Left lung (tissue), 10 donors: ENCODE results near the gene TRAPPC10. TPM values are rescaled to one million over a fixed set of nuclear protein-coding genes. Genes with fewer than 3 reads are reported as not detected.

ENCODE experiments used
- ATAC-seq: fragments of 200-7000 bp; cut with Tn5 transposase; one replicate; pipeline ENCODE4 v1.9.1; 2020; ENCODE audit warnings: moderate library complexity
- DNase-seq, 4 donors: peaks; one replicate each; pipeline ENCODE4 v3.0.0-alpha.2; 2013 to 2020
- H3K27ac ChIP-seq, 2 donors: fragments of 200-600 bp; sonication (generic) in 1 of 2; one replicate each; pipeline versions ENCODE4 v1.5.0 to v1.8.0; 2020 to 2021
- H3K27me3 ChIP-seq, 2 donors: fragments of 200-600 bp; sonication (generic) in 1 of 2; one replicate each; pipeline versions ENCODE4 v1.5.0 to v1.8.0; 2020 to 2021
- H3K36me3 ChIP-seq, 2 donors: fragments of 200-600 bp; sonication (generic) in 1 of 2; one replicate each; pipeline versions ENCODE4 v1.5.0 to v1.8.0; 2020 to 2021
- H3K4me1 ChIP-seq, 2 donors: fragments of 200-600 bp; one replicate each; pipeline ENCODE4 v1.8.0; 2021
- H3K4me3 ChIP-seq, 2 donors: fragments of 200-600 bp; sonication (generic) in 1 of 2; one replicate each; pipeline versions ENCODE4 v1.5.0 to v1.8.0; 2020 to 2021; ENCODE audit warnings: mild to moderate bottlenecking in 1 of 2
- H3K9me3 ChIP-seq, 2 donors: fragments of 200-600 bp; sonication (generic) in 1 of 2; one replicate each; pipeline versions ENCODE4 v1.5.0 to v1.8.0; 2020 to 2021
- intact Hi-C, 2 donors: fragments of 100-400 bp; cut with DNase I; formaldehyde crosslinking; loops; one replicate each; pipeline versions ENCODE4 v1.11.2 to v1.14.2; 2022
- polyA plus RNA-seq, 6 donors: library from polyadenylated mRNA; unstranded; fragments of 120-200 nt; gene quantifications; one replicate each; pipeline ENCODE4 v1.2.1, GENCODE V29; 2013; ENCODE audit not compliant: insufficient read length in 6 of 6
- total RNA-seq, 2 donors: library from RNA; stranded (reverse); fragmentation: NEBNext Ultra II Directional; extraction: Animal tissue kit (Norgen Biotek cat#: 25700); gene quantifications; one replicate each; pipeline ENCODE4 v1.2.1, GENCODE V29; 2021
- TF ChIP-seq, protein P1 (sequence below), 2 donors: fragments of 200-600 bp; sonication (generic) in 1 of 2; IDR thresholded peaks; one replicate each; pipeline versions ENCODE4 v1.5.0 to v1.8.0; 2021; ENCODE audit warnings: antibody characterized with exemption in 2 of 2
- donor health status: DM: no; HTN: yes; CAD: no.
- donor health status: DM: no; HTN: no; CAD: no.

Gene TRAPPC10
- total and polyA plus RNA-seq, 8 donors: 26.6 to 43.5 (median 29.1) TPM

DNA sequence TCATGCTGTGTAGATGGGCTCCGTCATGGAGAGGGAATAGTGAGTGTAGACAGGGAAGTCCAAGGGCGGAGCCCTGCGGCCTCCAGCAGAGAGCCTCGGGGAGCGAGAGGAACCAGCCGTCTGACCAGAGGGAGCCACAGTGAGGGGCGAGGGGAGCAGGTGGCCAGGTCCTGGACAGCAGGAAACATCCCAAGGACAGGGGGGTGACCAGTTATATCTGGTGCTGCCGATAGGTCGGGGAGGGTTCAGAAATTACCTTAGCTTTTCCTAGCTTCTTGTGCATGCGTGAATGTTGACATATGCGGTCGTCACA is 46.5 kb downstream of the TRAPPC10 start:
- Histone ChIP-seq H3K4me3 (no peak overlapping the region), H3K4me1 (no peaks in the 10 kb centered on the region), H3K9me3 (no peaks in the 10 kb centered on the region), H3K36me3 (peaks cover 0 to 91% of the 10 kb centered on the region in 2 donors), H3K27ac (no peak overlapping the region), H3K27me3 (no peaks in the 10 kb centered on the region)
- ATAC-seq: no peak
- intact Hi-C loops: loop anchor here in 1 of 2 donors (5.0 kb wide), 1 partner anchor 36 kb away; no protein-coding TSS in a partner anchor
- TF ChIP-seq, protein P1, sequence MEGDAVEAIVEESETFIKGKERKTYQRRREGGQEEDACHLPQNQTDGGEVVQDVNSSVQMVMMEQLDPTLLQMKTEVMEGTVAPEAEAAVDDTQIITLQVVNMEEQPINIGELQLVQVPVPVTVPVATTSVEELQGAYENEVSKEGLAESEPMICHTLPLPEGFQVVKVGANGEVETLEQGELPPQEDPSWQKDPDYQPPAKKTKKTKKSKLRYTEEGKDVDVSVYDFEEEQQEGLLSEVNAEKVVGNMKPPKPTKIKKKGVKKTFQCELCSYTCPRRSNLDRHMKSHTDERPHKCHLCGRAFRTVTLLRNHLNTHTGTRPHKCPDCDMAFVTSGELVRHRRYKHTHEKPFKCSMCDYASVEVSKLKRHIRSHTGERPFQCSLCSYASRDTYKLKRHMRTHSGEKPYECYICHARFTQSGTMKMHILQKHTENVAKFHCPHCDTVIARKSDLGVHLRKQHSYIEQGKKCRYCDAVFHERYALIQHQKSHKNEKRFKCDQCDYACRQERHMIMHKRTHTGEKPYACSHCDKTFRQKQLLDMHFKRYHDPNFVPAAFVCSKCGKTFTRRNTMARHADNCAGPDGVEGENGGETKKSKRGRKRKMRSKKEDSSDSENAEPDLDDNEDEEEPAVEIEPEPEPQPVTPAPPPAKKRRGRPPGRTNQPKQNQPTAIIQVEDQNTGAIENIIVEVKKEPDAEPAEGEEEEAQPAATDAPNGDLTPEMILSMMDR (IDR thresholded peaks at IDR 0.05): no peak
- no peak for DNase-seq

DNA sequence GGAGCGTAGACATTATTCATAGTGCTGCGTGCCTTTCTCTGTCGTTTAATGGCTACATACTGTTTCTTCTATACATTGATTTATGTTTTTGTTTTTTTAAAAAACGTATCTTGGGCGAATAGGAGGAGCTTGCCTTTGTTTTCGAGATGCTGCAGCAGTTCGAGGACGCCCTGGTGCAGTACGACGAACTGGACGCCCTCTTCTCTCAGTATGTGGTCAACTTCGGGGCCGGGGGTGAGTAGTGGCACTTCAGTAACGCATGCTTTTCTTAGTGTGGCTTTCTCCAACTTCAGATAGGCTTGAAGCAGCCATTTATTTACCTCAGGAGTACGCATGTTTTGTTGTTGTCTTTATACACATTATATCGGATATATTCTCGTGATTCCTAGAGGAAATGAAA is 46.9 kb downstream of the TRAPPC10 start:
- peaks cover 0 to 91% of the 10 kb centered on the region in 2 donors for H3K36me3 ChIP-seq
- TF ChIP-seq, protein P1 (IDR thresholded peaks at IDR 0.05): no peak

DNA sequence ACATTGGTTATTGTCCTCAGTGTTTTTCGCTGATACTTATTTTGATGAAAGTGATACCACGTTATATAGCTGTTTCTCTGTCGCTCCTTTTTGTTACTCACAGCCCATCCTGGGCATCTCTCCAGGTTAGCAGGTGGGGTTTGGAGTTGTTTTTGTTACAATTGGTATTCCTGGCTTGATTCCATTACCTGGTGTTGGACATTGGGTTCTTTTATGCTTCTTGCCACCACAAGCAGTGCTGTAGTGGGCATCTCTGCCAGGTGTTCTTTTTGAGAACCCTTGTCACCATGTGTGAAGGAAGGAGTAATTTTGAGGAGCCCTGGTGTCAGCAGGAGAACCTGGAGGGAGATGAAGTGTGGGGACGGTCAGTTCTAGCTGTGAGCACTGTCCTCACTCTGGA is 47.6 kb downstream of the TRAPPC10 start:
- Histone ChIP-seq H3K36me3 (peaks cover 0 to 89% of the 10 kb centered on the region in 2 donors), H3K27ac (no peak overlapping the region), H3K4me1 (no peaks in the 10 kb centered on the region), H3K27me3 (no peaks in the 10 kb centered on the region), H3K9me3 (no peaks in the 10 kb centered on the region), H3K4me3 (no peak overlapping the region)
- TF ChIP-seq, protein P1 (IDR thresholded peaks at IDR 0.05): no peak
- intact Hi-C loops: loop anchor here in 1 of 2 donors (5.0 kb wide), 1 partner anchor 37 kb away; no protein-coding TSS in a partner anchor
- DNase-seq (no peak), ATAC-seq (no peak)

More for the DNA sequence above, 46.9 kb downstream of the TRAPPC10 start:
- Histone ChIP-seq H3K4me1 (no peaks in the 10 kb centered on the region), H3K4me3 (no peak overlapping the region), H3K27ac (no peak overlapping the region), H3K27me3 (no peaks in the 10 kb centered on the region), H3K9me3 (no peaks in the 10 kb centered on the region)
- no peak for ATAC-seq
- DNase-seq: no peak
- intact Hi-C loops: loop anchor here in 1 of 2 donors (5.0 kb wide), 1 partner anchor 37 kb away; no protein-coding TSS in a partner anchor

DNA sequence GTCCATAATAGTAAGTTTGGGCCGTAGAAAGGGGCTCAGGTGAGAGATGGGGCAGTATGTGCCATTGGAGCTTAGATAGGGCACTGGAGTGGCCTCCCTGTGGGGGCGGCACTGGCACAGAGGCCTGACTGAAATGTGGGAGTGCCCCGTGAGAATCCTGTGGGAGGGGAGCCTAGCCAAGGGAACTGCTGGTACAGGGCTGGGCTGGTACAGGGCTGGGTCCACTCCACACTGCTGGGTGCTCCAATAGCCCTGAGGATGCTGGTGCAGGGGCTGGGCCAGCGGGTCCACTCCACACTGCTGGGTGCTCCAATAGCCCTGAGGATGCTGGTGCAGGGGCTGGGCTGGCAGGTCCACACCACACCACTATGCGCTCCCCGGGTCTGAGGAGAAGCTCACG is 50.3 kb downstream of the TRAPPC10 start:
- DNase-seq (no peak), ATAC-seq (peak; percentile 22)
- H3K9me3 ChIP-seq: no peaks in the 10 kb centered on the region
- H3K4me1 ChIP-seq: peaks cover 0 to 10% of the 10 kb centered on the region in 2 donors
- TF ChIP-seq, protein P1 (IDR thresholded peaks at IDR 0.05): no peak
- H3K27ac ChIP-seq: no peak overlapping the region
- no peak overlapping the region for H3K4me3 ChIP-seq
- intact Hi-C loops: no loop called here
- H3K36me3 ChIP-seq: peaks cover 0 to 92% of the 10 kb centered on the region in 2 donors
- no peaks in the 10 kb centered on the region for H3K27me3 ChIP-seq

DNA sequence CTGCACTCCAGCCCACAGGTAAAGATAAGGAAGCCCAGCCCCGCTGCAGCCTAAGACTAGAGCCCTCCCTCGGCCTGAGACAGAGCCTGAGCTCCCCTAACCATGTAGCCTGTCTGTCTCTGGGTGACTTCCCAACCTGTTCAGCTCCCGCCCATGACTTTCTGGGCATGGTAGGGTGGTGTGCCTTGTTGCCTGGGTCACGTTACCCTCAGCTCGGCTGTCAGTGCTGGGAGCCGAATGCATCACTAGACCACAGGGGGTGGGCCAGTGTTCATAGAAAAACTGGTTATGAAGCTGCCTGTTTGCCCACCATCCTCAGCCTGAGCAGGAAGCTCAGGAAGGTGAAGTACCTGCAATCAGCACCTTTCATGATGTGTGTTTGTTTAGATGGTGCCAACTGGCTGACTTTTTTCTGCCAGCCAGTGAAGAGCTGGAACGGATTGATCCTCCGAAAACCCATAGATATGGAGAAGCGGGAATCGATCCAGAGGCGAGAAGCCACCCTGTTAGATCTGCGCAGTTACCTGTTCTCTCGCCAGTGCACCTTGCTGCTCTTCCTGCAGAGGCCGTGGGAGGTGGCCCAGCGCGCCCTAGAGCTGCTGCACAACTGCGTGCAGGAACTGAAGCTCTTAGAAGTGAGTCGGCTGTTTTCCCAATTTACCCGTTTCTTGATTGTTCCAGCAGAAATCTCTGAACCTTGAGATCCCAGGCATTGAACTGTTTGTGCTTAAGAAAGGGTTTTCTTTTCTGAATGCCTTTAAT is 51.2 kb downstream of the TRAPPC10 start:
- Histone ChIP-seq H3K27me3 (no peaks in the 10 kb centered on the region), H3K9me3 (no peaks in the 10 kb centered on the region), H3K36me3 (peaks cover 0 to 87% of the 10 kb centered on the region in 2 donors), H3K4me3 (no peak overlapping the region), H3K4me1 (peaks cover 0 to 10% of the 10 kb centered on the region in 2 donors), H3K27ac (no peak overlapping the region)
- TF ChIP-seq, protein P1 (IDR thresholded peaks at IDR 0.05): no peak
- ATAC-seq (no peak), DNase-seq (no peak)
- intact Hi-C loops: no loop called here
